ENCODE data around the gene GREB1L. TPM values are rescaled to one million over a fixed set of nuclear protein-coding genes. Genes with fewer than 3 reads are reported as not detected.

GREB1L gene
- total and polyA plus RNA-seq, 9 of the 15 experiments (the other 6 are each of a cell fraction or from before 2014, with no cell fraction given), result 0.03 TPM; not detected in 8

- ChIA-PET CTCF (ENCODE audit: low intra/inter-chr PET ratio) (no interaction called here), POLR2A (no interaction called here)
- in situ Hi-C loops (cut with MboI), result no loop called here
- TF ChIP-seq HLTF (IDR thresholded peaks at IDR 0.05) (no peak), ZBTB11 (CRISPR knock-in tag; IDR thresholded peaks at IDR 0.05) (no peak), CCAR2 (IDR thresholded peaks at IDR 0.05; ENCODE audit: low read depth, low read length) (no peak), PHF8 (IDR thresholded peaks at IDR 0.05; ENCODE audit: borderline replicate concordance, low read length) (no peak), ZNF354B (CRISPR knock-in tag; IDR thresholded peaks at IDR 0.05) (no peak), SAFB2 (IDR thresholded peaks at IDR 0.05; ENCODE audit: borderline replicate concordance, low read depth, low read length, severe bottlenecking) (no peak)
- Histone ChIP-seq H3K27ac (ENCODE audit: extremely low read depth, low read depth, low read length) (no peak overlapping the region), H4K20me1 (replicated peaks; ENCODE audit: control insufficient read depth, insufficient read depth, low read length) (no peaks in the 10 kb centered on the region), H3K4me1 (replicated peaks in 1 of 2; ENCODE audit: control insufficient read depth in 2 of 2, insufficient read depth in 2 of 2, low read length in 2 of 2) (no peaks in the 10 kb centered on the region), H3K79me2 (ENCODE audit: control insufficient read depth, insufficient read depth, low read length) (no peaks in the 10 kb centered on the region), H3K9ac (ENCODE audit: insufficient read depth in 1 of 2, low read depth in 2 of 2, low read length in 2 of 2) (no peak overlapping the region), H3K36me3 (ENCODE audit: control insufficient read depth, insufficient read depth, low read length) (no peaks in the 10 kb centered on the region), H3K4me3 (no peak overlapping the region), H3K27me3 (ENCODE audit: control insufficient read depth in 2 of 2, insufficient read depth in 2 of 2, low read length in 2 of 2) (no peaks in the 10 kb centered on the region; a peak in 1 of 5 replicates), H3K9me1 (ENCODE audit: control insufficient read depth, insufficient read depth, low read length) (no peaks in the 10 kb centered on the region), H3K9me3 (replicated peaks; ENCODE audit: control insufficient read depth, insufficient read depth, low read depth, low read length) (no peaks in the 10 kb centered on the region), H3K4me2 (ENCODE audit: insufficient read depth, low read length) (no peak overlapping the region), H2AFZ (ENCODE audit: low read depth, low read length) (no peak overlapping the region)
- FAIRE-seq, result no peak
- no peak for DNase-seq (ENCODE audit: extremely low read depth in 1 of 4, low spot score in 3 of 4)
- no TSS peak for BruUV-seq (replicated peaks)
- intact Hi-C loops (cut with micrococcal nuclease), result no loop called here
- ATAC-seq, result no peak
These were observed 15.4 kb downstream of the GREB1L start for GRCh38 chr18:21257386-21257785.
